ENCODE results near the gene OGT.

DNA sequence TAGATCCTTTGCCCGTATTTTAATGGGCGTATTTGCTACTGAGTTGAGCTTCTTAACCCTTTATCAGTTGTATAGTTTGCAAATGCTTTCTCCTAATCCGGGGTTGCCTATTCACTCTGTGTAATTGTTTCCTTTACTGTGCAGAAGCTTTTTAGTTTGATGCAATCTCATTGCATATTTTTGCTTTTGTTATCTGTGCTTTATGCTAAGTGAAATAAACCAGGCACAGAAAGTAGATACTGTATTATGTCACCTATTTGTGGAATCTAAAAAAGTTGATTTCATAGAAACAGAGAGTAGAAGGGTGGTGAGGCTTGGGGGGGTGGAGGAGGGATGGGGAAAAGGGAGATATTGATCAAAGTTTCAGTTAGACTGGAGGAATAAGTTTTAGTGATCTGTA, 17.7 kb downstream of the OGT start:
- TF ChIP-seq, protein P1, sequence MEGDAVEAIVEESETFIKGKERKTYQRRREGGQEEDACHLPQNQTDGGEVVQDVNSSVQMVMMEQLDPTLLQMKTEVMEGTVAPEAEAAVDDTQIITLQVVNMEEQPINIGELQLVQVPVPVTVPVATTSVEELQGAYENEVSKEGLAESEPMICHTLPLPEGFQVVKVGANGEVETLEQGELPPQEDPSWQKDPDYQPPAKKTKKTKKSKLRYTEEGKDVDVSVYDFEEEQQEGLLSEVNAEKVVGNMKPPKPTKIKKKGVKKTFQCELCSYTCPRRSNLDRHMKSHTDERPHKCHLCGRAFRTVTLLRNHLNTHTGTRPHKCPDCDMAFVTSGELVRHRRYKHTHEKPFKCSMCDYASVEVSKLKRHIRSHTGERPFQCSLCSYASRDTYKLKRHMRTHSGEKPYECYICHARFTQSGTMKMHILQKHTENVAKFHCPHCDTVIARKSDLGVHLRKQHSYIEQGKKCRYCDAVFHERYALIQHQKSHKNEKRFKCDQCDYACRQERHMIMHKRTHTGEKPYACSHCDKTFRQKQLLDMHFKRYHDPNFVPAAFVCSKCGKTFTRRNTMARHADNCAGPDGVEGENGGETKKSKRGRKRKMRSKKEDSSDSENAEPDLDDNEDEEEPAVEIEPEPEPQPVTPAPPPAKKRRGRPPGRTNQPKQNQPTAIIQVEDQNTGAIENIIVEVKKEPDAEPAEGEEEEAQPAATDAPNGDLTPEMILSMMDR (IDR thresholded peaks at IDR 0.05) = no peak
- TF ChIP-seq POLR2A (IDR thresholded peaks at IDR 0.05) = no peak
